ENCODE data around the gene CADM2.

Gene CADM2

DNA sequence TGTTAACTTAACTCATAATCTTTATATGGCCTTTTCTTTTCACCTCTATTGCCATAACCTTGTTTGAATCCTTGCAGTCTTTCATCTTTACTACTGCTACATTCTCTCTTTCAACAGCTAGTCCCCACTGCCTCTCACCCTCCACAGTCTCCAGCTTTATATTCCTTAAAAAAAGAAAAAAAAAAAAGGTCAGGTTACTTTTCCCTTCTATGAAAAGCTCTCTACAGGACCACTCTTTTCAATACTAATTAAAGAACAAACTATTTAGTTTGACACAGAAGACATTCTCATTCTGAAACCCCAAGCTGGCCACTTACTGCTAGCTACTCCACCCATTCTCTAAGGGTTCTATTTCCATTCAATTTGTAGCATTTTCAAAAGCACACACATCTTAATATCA, 25.6 kb downstream of the CADM2 start:
- no peak for DNase-seq (ENCODE audit: low read depth in 3 of 3)

DNA sequence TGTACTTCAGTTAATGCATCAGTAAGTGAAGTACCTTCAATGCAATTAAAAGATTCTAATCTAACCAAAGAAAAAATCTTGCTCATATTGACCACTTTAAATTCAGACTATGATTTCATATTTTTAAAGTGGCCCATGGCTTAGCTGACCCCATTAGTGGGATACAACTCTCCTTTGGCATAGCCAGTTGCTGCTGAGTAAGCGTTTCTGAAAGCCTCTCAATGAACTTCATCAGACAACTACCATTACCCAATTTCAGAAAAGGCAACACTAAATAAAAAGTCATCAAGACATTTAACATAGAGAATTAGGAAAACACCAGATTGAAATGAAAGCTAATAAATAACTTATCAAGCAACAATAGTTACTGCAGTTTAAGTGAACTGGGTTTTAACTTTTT, 27.0 kb downstream of the CADM2 start:
- DNase-seq (ENCODE audit: low read depth in 3 of 3), result no peak

DNA sequence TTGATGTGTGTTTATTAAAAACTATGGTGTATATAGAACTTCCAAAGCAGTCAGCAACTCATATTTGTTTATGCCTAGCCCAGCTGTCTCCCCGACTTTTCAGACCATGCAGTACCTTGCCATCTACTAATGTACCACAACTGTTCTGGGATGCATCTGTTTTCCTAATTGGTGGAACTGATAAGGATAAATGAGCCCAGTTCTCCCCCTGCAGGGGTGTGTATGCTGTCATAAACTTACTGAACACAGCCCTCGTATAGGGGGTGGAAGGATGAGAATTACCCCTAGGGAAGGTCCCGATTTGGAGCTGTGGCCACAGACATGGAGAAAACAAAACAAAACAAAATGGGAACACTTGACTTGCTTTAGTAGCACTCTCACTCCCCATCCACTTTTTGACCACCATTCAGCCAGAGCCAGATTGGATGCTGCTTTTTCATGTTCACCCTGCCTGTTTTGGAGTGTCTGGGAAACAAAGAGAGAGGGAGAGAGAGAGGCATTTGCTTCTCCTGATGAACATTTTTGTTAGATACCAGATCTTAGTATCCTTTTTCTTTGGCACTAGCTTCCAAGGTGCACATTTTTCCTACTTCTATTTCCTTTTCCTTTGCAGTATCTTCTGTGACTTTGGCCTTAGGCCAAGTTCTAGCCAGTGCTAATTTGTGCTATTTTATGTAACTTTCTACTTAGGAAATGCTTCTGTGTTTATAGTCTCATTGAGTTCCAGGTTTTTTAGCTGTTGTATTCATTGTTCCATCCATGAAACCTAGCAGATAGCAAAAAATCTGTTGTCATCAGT, 29.1 kb downstream of the CADM2 start:
- no peak for DNase-seq (ENCODE audit: low read depth in 3 of 3)

DNA sequence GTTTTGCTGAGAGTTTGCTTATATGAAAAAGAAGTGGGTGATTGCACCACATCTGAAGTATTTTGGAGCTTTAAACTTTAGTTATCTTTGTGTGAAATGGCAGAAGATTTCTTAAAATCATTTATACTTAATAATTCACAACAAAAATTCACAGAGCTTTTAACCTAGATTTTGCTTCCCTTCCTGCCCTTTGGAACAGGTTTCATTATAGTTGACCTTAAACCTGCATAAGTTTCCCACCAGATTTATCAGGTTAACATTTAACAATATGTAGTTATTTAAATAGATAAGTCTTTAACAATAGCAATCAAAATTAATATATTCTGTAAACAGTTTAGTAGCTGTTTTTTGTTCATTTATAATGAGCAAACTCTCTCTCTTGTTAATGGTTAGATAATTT, 30.3 kb downstream of the CADM2 start:
- no peak for DNase-seq (ENCODE audit: low read depth in 3 of 3)

DNA sequence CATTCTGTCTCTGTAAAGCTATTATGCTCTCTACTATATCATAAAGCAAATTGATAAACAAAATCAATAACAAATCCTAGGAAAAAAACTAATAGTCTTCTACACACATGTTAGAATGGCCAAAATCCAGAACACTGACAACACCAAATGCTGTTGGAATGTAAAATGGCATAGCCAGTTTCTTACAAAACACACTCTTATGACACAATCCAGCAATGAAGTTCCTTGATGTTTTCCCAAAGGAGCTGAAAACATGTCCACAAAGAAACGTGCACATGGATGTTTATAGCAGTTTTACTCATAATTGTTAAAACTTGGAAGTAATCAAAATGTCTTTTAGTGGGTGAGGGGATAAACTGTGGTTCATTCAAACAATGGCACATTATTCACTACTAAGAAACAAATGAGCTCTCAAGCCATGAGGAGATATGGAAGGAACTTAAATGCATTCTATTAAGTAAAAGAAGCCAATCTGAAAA, 32.7 kb downstream of the CADM2 start:
- no peak for DNase-seq (ENCODE audit: low read depth in 3 of 3)

DNA sequence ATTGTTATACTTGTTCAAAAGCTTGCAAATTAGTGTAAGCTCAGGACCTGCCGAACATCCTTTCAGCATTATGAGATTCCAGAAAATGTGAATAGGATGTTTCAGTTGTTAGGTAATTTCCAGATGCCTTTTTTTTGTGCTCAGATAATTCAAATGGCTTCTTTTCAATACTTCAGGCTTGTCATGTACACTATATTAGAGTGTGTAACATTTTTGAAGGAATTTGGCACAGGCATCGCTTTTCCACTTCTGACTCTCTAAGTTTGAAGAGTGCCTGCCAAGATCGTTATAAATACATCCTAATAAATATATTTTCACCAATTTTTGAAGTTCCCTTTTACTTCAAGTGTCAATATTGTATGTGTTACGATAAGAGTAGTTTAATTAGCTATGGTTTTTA, 35.2 kb downstream of the CADM2 start:
- DNase-seq (ENCODE audit: low read depth in 3 of 3), result no peak

DNA sequence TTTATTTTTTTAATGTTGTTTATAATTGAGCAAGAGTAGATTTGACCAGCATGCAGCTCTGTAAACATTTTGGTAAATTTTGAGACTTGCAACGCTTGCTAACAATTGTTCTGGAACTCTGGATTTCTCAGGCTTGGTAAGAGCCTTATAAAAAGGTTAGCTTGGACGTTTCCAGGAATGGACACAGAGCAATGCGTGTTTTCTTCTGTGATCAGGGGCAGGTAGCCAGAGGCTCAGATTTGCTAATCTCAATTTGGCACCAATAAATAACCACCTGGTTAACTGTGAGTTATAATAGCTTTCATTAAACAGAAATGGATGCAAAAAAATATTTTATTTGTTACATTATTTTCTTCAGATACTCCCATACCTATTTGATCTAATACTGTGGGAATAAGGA, 39.8 kb downstream of the CADM2 start:
- no peak for DNase-seq (ENCODE audit: low read depth in 3 of 3)

DNA sequence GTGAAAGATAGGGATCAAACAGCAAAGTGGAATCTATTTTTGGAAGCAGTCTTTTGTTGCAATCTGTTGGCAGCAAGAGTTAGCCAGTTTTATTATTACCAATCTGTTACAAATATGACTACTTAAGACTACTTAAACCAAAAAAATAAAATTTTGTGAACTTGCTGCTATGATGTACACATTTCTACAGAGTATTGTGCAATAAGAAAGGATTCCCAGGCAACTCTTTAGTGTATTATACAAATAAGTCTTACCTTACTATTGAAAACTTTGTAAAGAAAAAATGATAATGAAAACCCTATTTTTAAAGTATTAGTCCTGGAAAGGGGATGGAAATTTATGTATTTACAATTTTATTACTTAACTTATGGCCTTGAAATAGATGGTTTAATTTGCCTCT, 44.7 kb downstream of the CADM2 start:
- no peak for DNase-seq (ENCODE audit: low read depth in 3 of 3)

DNA sequence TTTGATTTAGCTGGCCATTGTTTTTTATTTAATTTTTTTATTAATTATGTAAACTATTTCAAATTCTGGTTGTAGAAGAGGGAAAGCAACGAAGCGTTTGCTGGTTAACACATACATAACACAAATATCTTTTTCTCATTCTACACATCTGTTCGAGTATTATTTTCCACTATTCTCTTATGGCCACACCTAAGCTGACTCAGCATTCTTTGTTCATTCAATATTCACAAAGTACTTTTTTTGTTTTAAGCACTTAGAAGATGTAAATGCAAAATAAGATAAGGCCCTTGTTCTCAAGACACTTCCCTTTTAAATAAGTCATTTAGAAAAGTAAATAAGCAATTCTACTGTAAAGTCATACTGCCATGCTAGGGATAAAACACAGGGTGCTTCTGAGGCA, 45.4 kb downstream of the CADM2 start:
- DNase-seq (ENCODE audit: low read depth in 3 of 3), result no peak

DNA sequence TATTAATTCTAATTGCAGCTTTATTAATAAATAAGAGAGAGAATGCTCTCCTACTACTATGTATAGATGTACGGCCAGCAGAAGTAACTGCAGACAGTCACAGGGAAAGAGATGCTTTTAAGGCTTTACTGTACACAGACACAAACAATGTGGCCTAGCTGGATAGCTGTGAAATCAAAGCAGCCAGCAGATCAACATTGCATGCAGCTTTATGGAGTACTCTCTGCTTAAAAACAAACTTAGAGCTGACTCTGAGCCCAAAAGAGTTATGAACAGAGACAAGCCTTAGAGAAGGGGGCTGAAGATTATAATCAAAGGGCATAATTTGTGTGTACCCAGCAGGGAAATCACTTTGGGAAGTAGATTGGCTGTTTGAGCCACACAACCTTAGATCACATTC, 47.2 kb downstream of the CADM2 start:
- DNase-seq (ENCODE audit: low read depth in 3 of 3), result no peak

DNA sequence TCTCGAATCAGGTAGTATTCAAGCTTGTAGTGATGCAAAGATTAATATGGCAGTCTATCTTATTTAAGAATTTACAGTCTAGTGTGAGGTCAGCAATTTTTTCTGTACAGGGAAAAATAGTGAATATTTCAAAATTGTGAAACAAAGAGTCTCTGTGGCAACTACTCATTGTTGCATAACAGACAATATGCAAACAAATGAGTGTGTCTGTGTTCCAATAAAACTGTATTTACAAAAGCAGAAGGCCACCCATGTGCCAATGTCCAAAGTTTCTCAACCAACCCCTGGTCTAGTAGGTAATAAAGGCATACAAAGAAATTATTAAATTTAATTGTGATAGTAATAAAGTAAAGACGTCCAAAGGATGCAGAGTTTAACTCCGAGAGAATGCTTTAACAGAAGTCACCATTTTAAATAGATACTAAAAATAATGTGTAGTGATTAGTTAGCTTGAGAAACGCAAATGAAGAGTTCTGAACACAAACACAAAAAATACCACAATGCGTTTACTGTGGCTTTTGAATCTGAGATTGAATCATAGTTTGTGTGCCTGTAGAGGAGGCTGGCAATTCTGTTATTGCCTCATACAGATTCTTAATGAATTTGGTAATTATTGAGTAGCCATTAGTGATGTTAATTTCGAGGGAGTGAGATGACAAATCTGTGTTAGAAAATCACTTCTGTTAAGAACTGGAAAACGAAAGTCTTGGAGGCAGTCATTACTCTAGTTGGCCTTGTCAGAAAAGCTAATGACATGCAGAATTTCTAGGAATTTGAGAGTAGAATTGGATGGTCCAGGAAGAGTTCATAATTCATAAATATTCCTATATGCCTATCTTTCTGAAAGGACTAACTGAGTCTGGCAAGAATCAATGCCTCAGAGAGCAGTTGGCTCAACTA, 48.7 kb downstream of the CADM2 start:
- DNase-seq (ENCODE audit: low read depth in 3 of 3), result no peak

DNA sequence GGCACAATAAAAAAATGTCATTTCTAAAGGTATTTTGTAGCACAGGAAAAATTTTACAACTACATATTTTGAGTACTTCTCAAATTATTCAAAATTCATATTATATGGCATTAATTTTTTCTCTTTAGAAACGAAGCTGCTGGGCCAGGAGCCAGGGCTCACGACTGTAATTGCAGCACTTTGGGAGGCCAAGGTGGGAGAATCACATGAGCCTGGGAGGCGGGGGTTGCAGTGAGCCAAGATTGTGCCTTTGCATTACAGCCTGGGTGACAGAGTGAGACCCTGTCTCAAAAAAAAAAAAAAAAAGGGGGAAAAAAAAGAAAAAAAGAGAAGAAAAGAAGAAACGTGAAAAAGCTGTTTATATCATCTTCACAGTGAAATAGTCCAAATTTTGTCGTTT, 62.0 kb downstream of the CADM2 start:
- DNase-seq (ENCODE audit: low read depth in 3 of 3), result no peak

DNA sequence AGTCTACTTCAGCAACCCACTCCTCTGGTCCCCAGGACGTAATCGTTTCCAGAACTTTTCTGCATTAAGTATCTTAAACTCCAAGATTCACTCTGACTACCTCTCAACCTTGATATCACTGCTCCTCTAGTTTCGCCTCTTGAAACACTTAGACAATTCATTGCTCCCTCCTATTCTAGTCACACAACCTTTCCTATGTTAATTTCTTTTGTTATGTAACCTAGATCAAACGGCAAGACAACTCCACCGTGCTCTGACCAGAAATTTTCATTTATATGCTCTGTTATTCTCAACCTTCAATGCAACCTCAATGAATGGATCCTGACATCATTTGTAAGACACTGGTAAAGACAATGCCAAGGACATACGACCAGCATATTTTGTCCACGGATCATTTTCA, 71.3 kb downstream of the CADM2 start:
- DNase-seq (ENCODE audit: low read depth in 3 of 3), result no peak

DNA sequence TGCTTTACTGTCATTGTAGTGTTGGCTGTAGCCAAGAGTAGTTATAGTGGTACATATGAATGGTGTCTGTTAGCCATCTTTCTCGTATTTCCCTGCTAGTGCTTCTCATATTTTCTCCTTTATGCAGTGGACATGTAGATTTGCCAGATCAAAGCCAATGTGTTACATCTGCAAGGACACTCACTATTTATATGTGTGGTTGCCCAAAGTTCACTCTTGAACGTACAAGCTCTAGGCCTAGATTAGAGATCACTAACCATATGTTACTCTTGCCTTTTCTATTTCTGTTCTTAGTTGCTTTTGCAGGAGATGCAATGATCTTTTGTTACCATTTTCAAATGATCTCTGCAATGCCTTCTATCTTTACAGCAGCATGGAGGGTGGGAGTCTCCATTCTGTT, 78.4 kb downstream of the CADM2 start:
- no peak for DNase-seq (ENCODE audit: low read depth in 3 of 3)

DNA sequence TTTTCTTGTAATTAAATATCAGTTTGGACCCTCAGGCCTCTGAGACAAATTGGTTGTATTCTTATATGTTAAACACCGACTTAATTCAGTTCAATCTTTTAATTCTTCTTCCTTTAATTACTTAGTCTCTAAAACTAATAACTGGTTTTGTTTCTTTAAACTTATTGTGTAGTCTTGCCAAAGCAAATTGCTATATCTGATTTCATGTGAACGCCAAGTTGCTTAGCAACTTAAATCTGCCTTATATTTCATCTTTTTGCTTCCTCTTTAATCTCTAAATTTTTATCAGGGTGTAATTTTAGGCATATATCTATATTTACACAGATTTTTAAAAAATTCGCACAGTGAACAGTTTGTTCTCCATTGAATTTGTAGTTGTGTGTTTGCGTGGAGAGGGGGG, 82.2 kb downstream of the CADM2 start:
- no peak for DNase-seq (ENCODE audit: low read depth in 3 of 3)

DNA sequence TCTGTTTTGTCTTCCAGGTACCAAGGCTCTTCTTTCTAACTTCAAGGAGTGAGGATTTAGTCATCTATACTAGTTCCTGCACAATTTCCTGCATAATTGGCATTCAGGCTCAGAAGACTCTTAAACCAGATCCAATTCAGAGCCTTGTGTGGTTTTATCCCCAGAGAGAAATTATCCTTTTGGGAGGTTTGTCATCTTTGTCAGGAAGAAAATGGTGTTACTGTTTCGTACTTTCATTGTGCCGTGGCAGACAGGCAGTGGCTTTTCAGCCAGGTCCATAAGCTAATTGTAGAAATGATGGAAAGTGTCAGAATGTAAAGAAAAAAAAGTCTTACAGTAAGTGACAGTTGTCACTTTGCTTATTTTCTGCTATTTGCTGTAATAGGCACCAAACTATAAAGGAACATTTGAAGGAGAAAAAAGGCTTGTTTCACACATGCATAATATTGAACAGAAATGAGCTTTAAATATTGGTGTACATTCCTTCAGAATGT, 82.8 kb downstream of the CADM2 start:
- no peak for DNase-seq (ENCODE audit: low read depth in 3 of 3)

DNA sequence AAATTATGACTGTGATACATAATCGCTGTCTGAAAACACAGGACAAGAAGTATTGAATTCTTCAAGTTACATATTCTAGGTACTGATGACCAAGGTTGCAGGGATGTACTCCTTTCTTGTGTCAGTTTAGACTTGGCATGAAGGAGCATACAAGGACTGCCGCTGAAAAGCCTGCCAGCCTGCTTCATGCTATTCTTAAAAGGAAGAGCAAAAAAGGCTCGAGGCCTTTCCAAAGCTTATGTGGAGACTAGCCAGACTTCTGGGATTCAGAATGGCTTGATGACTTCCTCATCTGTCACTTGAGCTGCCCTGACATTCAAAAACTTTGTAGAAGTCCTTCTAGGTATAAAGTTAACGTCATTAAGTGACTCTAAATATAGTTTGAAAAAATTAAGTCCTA, 92.0 kb downstream of the CADM2 start:
- no peak for DNase-seq (ENCODE audit: low read depth in 3 of 3)

DNA sequence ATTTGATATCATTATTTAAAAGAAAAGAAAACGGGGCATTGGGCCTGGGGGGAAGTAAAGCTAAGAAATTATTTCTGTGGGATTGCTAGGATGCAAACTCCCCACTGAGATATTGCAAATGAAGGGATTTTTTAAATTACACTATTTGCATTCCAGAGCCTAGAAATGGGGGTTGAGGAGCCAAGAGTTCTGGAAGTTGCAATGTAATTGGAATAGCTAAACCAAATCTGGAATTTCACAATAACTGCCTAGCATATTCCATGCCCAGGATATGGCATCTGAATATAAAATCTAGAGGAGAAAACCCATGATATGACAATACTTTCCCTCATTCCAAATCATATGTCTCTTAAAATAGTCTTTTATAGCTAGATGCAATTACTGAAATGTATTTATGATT, 93.0 kb downstream of the CADM2 start:
- DNase-seq (ENCODE audit: low read depth in 3 of 3), result no peak

DNA sequence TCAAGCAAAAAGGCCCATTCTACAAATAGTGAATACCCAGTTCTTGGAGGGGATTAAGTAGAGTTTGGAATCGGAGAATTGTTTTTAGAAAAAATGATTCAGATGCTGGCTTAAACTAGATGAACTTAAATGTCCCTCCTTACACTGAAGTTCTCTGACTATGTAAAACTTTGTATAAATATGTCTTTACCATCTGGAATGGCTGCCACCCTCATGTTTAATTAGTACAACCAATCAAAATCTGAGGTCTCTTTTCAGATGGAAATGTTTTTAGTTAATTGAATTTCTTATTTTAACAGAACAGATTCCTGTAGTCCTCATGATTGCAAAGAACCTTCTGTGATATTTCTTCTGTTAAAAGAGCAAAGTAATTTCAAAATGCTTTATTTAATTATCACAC, 94.8 kb downstream of the CADM2 start:
- DNase-seq (ENCODE audit: low read depth in 3 of 3), result no peak

DNA sequence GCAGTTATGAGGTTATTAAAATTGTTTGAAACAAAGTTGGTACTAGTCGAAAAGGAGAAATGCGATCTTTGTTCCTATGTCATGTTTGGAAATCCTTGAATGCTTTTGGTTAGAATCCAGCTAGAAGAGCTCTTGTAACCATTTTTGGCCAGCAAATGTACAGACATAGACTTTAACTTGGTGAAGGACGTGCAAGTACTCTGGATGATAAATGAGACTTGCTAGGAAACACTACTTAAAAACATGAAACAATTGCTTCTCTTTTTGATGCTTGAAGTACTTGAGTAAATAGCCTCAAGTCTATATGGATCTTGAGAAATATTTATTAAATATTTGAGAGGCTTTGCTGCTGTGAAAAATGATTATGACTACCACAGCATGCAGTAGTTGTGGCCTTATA, 95.8 kb downstream of the CADM2 start:
- no peak for DNase-seq (ENCODE audit: low read depth in 3 of 3)

DNA sequence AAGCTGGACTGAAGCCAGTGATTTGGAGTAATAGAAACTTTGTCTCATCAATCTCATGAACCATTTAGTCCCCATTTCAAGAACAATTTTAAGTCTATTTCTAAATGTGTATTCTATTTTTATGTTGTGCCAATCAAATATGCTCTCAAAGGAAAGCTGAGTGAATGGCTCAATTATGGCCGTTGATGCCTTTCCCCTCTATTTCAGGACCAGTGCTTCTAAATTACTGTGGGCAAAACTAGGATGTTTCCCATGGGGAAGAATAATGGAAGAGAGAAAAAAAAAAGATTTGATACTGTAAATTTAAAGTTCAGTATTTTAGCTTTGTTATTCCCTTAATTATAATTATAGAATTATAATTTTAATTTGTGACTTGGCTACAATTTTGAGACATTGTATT, 110.1 kb downstream of the CADM2 start:
- no peak for DNase-seq (ENCODE audit: low read depth in 3 of 3)

DNA sequence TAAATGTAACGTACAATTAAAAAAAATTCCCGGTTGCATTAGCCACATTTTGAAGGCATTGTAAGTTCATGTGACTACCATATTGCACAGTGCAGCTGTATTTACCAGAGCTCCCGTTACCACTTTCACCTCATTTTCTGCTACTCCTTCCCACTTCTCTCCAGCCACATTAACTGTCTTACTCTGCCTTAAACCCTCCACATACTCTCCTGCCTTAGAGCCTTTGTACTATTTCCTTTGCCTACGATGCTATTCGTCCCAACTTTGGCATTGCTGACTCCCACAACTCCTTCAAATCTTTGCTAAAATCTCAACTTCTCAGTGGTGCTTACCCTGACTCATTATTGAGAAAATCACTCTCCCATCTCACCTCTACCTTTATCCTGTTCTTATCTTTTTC, 115.2 kb downstream of the CADM2 start:
- DNase-seq (ENCODE audit: low read depth in 3 of 3), result no peak

DNA sequence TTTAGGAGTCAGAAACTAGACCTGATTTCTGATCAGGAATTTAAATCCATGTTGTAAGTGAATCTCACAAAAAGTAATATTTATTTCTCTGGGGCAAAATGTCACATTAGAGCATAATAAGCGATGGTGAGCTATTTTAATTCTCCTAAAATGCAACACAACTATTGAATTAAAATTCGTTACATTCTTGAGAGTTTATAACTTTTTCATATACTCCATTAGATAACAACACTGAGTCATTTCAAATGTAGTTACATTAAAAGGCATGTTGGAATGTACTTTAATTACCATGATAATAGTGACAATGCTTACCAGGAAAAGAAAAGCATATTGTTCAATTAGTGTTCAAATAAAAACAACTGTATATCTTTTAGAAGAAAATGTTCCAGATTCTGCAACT, 116.9 kb downstream of the CADM2 start:
- no peak for DNase-seq (ENCODE audit: low read depth in 3 of 3)

Measured in stimulated activated CD4-positive, alpha-beta T cell treated with anti-CD3 and anti-CD28 coated beads, TNF-alpha, amount 100 ng/mL, for 24 hours (primary cell).